OCI-LY7 (cell line): ENCODE measurements around the gene FBXL17.

Experiments
- CTCF ChIP-seq: fragments of 200-600 bp; sonication (generic); conservative IDR thresholded peaks from 2 replicates; pipeline ENCODE4 v1.5.1; 2014; ENCODE audit warnings: mild to moderate bottlenecking, antibody characterized with exemption, low read length, moderate library complexity, mixed read lengths
- EZH2phosphoT487 ChIP-seq: fragments of 200-600 bp; sonication (generic); IDR thresholded peaks from 2 replicates; pipeline ENCODE4 v1.6.1; 2018; ENCODE audit warnings: low read depth, borderline replicate concordance, mild to moderate bottlenecking, mixed run types, antibody characterized with exemption, low read length, moderate library complexity, mixed read lengths

- TF ChIP-seq CTCF (no peak), EZH2phosphoT487 (no peak)
Measured at GRCh38 chr5:107875833-107876232, 506.1 kb downstream of the FBXL17 start.
